NOMO-1 (cell line): ENCODE measurements around the gene CYP27A1.
A peak's percentile ranks its signal among the peaks of the same experiment; 100 is the strongest.

Experiments used
- DNase-seq, 2 experiments: peaks; one replicate each; lab custom pipeline; 2025; ENCODE audit not compliant: unreplicated experiment in 2 of 2; lab: John Stamatoyannopoulos, UW

Gene CYP27A1

DNA sequence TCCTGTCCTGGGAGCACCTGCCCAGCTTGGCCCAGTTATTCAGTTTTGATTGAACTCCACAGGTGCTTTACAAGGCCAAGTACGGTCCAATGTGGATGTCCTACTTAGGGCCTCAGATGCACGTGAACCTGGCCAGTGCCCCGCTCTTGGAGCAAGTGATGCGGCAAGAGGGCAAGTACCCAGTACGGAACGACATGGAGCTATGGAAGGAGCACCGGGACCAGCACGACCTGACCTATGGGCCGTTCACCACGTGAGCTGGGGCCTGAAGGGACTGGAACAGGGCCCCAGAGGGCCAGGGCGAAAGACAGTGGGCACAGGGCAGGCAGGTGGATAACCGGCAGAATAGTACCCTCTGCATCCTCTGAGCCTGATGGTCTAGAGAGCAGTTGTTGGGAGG is 27.6 kb downstream of the CYP27A1 start:
- DNase-seq, result no peak

GRCh38 chr2:218810256-218810655 is 28.3 kb downstream of the CYP27A1 start:
- DNase-seq, result no peak

DNA sequence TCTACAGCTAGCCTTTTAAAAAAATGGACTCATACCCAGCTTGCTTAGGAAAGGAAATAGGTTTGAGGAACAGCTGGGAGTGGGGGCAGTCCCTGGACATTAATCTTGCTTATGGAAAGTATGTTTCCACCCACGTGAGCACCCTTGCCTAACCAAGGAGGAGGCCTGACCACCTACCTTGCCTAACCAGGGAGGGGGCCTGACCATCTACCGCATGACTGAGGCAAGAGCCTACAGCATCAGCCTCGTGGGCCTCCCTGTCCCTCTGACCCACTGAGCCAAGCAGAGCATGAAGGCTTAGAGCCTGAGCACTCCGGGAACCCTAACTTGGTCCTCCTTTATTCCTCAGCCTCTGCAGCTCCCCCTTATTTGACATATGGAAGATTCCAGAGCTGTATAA is 29.4 kb downstream of the CYP27A1 start:
- DNase-seq, result peak; percentile 32 to 45

GRCh38 chr2:218812096-218812815 is 30.3 kb downstream of the CYP27A1 start:
- no peak for DNase-seq

DNA sequence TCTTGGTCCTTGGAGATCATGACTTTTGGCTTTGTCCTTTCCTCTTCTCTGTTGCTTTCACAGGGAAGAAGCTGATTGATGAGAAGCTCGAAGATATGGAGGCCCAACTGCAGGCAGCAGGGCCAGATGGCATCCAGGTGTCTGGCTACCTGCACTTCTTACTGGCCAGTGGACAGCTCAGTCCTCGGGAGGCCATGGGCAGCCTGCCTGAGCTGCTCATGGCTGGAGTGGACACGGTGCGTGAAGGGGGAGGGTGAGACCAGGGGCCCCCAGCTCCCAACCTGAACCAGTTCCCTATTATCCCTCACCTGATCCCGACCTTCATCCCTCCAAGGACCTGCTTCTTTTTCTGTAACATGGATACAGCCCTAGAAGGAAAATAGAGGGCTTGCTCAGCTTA is 30.9 kb downstream of the CYP27A1 start:
- no peak for DNase-seq

DNA sequence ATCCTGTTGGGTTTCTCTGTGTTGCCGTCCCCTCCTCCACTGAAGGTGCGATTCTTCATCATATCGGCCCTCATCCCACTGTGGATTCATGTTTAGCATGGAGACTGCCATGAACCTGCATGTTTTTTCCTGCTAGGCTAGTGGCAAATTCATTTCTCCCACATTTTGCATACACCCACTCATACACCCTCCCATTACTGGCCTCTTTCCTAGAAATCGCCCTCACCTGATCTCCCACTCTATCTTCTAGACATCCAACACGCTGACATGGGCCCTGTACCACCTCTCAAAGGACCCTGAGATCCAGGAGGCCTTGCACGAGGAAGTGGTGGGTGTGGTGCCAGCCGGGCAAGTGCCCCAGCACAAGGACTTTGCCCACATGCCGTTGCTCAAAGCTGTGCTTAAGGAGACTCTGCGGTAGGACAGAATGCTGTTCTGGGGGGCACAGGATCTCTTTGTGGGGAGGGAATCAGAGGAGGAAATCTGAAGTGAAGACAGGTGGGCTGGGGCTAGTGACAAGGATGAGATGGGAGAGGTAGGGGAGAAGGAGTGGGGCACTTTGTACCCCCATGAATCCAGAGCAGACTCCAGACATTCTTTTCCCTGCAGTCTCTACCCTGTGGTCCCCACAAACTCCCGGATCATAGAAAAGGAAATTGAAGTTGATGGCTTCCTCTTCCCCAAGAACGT is 32.0 kb downstream of the CYP27A1 start:
- DNase-seq, result no peak

DNA sequence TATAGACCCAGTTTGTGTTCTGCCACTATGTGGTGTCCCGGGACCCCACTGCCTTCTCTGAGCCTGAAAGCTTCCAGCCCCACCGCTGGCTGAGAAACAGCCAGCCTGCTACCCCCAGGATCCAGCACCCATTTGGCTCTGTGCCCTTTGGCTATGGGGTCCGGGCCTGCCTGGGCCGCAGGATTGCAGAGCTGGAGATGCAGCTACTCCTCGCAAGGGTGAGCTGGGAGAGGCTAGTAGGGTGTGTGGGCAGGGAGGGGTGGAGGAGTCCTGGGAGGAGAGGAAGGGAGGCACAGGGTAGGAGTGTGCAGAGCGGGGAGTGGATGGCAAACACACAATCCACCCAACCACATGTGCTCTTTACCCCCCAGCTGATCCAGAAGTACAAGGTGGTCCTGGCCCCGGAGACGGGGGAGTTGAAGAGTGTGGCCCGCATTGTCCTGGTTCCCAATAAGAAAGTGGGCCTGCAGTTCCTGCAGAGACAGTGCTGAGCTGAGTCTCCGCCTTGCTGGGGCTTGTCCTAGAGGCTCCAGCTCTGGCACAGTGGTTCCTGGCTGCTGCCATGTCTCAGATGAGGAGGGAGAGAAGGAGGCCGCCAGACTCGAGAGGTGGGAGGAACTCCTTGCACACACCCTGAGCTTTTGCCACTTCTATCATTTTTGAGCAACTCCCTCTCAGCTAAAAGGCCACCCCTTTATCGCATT is 32.7 kb downstream of the CYP27A1 start:
- DNase-seq, result no peak

- DNase-seq, result no peak
These were observed 33.3 kb downstream of the CYP27A1 start for GRCh38 chr2:218815244-218815637.

- no peak for DNase-seq
These were observed 33.7 kb downstream of the CYP27A1 start for GRCh38 chr2:218815649-218816048.

- DNase-seq, result no peak
These were observed 34.6 kb downstream of the CYP27A1 start for GRCh38 chr2:218816561-218817011.

DNA sequence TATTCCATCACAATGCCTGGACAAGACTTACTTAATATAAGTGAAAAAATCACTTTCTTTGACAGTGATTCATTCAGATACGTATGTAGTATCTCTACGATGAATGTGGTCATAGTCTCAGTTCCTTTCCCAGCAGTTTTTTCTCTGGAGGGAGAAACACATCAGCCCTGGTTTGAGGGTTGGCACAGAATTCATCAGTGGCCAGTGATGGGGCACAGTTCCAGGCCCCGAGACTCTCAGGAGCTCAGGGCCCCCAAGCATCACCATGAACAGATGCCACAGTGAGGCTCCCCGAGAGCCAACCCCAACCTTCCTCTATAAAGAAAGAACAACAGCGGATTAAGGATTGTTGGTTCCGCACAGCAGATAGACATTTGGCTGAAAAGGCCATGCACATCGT is 37.1 kb downstream of the CYP27A1 start:
- no peak for DNase-seq

- no peak for DNase-seq
These were observed 38.9 kb downstream of the CYP27A1 start for GRCh38 chr2:218820746-218821369.

GRCh38 chr2:218821605-218822211 is 39.8 kb downstream of the CYP27A1 start:
- no peak for DNase-seq

- no peak for DNase-seq
These were observed 40.7 kb downstream of the CYP27A1 start for GRCh38 chr2:218822622-218823021.

DNA sequence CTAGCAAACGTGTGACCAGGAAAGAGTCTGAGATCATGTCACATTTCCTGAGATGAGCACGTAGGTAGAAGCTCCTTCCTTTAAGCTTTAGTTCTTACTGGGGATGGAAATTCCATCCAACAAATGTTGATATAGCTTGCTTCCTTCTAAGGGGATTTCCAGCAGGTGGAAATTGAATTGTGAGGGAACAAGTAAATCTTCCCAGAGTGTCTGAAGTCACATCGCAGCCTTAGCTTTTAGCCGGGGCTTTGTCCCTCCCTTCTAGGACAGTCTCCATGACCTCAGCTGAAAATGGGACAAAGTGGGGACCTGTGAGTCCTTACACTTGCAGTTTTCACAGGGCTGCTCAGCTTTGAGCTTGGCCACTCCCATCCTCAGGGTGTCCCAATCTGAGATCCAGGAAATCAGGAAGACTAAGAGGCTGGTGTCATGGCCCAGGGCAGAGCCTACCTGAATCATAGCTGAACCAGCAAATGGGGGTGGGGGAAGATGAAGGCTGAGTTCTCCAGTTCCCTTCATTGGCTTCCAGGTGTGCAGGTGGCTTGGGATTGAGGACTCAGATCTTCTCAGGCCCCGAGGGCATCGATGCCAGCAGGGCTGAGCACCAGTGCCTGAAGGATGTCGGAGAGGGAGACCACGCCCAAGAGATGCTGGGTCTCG is 41.4 kb downstream of the CYP27A1 start:
- no peak for DNase-seq

DNA sequence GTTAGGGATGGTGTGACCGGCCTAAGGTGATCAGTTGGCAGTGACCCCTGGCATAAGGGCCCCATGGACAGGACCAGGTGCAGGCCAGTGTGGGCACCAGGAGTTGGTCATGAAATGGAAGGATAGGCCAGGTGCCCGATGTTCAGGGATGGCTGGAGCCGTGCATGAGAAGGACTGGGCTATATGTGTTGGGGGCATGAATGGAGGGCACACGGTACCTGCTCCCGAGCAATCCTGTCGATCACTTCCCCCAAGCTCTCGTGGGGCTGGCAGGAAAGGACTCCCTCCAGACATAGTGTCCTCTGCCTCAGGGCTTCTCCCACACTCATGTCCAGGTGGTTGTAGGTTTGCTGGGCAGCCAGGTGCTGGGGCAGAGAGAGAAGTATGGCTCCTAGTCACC is 42.1 kb downstream of the CYP27A1 start:
- no peak for DNase-seq

GRCh38 chr2:218826791-218827190 is 44.8 kb downstream of the CYP27A1 start:
- no peak for DNase-seq

GRCh38 chr2:218827701-218828476 is 45.9 kb downstream of the CYP27A1 start:
- no peak for DNase-seq

DNA sequence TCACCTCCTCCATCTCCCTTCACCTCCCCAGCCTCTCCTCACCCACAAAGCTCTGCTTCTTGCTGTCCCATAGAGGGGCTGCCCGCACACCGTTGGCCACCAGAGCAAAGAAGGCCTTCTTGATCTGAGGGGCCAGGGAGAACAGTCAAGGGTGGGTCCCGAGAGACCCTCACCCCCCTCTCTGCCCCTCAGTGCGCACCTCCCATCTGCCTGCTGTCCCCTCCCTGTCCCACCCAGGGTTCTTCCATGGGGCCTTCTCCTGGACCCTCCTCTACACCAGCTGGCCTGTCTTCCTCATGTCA is 46.5 kb downstream of the CYP27A1 start:
- no peak for DNase-seq
